Endothelial cell (in vitro differentiated cells): ENCODE results near the gene HSD17B3. TPM values are rescaled to one million over a fixed set of nuclear protein-coding genes. Genes with fewer than 3 reads are reported as not detected.

Experiments used
- DNase-seq: peaks from one replicate; pipeline ENCODE4 v3.0.0; 2021; ENCODE audit warnings: low spot score
- H3K27ac Mint-ChIP-seq: one replicate; pipeline ENCODE4 v1.8.0; 2021; ENCODE audit warnings: mixed read lengths, inconsistent platforms; ENCODE audit not compliant: unreplicated experiment
- H3K27me3 Mint-ChIP-seq: one replicate; pipeline ENCODE4 v1.8.0; 2021; ENCODE audit warnings: mild to moderate bottlenecking, moderate library complexity, mixed read lengths, inconsistent platforms; ENCODE audit not compliant: unreplicated experiment
- H3K36me3 Mint-ChIP-seq: one replicate; pipeline ENCODE4 v1.8.0; 2021; ENCODE audit warnings: mild to moderate bottlenecking, low read depth, mixed read lengths, inconsistent platforms; ENCODE audit not compliant: unreplicated experiment
- H3K4me1 Mint-ChIP-seq: one replicate; pipeline ENCODE4 v1.8.0; 2021; ENCODE audit warnings: mild to moderate bottlenecking, mixed read lengths, inconsistent platforms; ENCODE audit not compliant: unreplicated experiment
- H3K4me3 Mint-ChIP-seq: one replicate; pipeline ENCODE4 v1.8.0; 2021; ENCODE audit warnings: mild to moderate bottlenecking, mixed read lengths, inconsistent platforms; ENCODE audit not compliant: unreplicated experiment
- H3K9me3 Mint-ChIP-seq: one replicate; pipeline ENCODE4 v1.8.0; 2021; ENCODE audit warnings: mixed read lengths, inconsistent platforms; ENCODE audit not compliant: unreplicated experiment
- CTCF ChIP-seq: fragments of 200-600 bp; sonication (generic); IDR thresholded peaks from one replicate; pipeline ENCODE4 v1.5.0; 2021; ENCODE audit warnings: antibody characterized with exemption; ENCODE audit not compliant: unreplicated experiment
- total RNA-seq: library from RNA; stranded (reverse); fragmentation: NEBNext Ultra II Directional; extraction: Animal tissue kit (Norgen Biotek cat#: 25700); gene quantifications from one replicate; pipeline ENCODE4 v1.2.1, GENCODE V29; 2021; ENCODE audit not compliant: unreplicated experiment

HSD17B3 gene
- total RNA-seq, 1 donor from 2014 or later: not detected

DNA sequence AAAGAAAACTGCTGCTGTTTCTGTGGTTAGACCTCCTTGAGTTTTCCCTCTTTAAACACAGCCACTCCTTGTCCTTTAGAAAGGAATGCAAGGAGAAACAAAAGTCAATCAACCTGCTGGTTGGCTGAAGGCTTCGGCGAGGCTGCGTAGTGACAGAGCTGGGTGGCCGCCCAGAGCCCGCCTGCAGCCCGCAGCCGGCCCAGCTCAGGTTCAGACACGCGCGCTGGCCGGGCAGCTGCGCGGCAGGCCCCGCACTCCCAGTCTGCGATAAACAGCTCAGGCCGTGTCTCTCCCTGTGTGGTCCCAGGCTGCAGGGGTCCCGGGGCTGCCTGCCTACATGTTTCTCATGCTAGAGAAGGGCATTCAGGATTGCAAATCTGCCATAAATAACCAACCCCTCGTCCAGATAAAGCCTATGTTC is 115.4 kb downstream of the HSD17B3 start:
- H3K27ac Mint-ChIP-seq: no peak overlapping the region
- peaks cover 5% of the 10 kb centered on the region for H3K4me1 Mint-ChIP-seq
- DNase-seq: peak; percentile 14
- no peak for TF ChIP-seq CTCF
- no peak overlapping the region for H3K4me3 Mint-ChIP-seq
- peaks cover 2% of the 10 kb centered on the region for H3K27me3 Mint-ChIP-seq
- H3K9me3 Mint-ChIP-seq: peaks cover 8% of the 10 kb centered on the region
- H3K36me3 Mint-ChIP-seq: peaks cover 5% of the 10 kb centered on the region

DNA sequence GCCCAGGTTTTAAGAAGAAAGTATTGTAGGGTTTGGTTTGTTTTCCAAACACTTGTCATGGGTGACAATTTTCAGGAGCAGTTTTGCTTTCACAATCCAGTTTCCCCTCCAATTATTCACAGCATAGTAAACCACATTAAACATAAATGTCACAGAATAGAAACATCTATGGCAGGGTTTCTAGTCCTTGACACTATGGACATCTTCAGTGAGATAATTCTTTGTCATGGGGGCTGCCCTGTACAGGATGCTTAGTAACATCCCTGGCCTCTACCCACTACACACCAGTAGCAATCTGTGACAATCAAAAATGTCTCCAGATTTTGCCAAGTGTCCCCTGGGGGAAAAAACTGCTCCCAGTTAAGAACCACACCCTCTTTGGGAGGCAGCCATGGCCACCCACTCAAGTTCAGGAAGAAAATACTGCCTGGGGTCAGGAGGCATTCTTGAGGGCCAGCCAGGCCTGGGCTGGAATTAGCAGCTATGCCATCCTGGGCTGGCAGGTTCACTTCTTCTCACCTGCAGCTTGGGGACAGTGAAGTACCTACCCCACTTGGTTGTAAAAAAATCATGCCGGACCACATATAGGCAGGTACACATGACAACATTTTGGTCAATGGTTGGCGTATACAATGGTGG is 116.3 kb downstream of the HSD17B3 start:
- peaks cover 5% of the 10 kb centered on the region for H3K4me1 Mint-ChIP-seq
- H3K4me3 Mint-ChIP-seq: no peak overlapping the region
- TF ChIP-seq CTCF: no peak
- no peaks in the 10 kb centered on the region for H3K27me3 Mint-ChIP-seq
- no peak overlapping the region for H3K27ac Mint-ChIP-seq
- H3K36me3 Mint-ChIP-seq: peaks cover under 1% of the 10 kb centered on the region
- peaks cover 2% of the 10 kb centered on the region for H3K9me3 Mint-ChIP-seq
- no peak for DNase-seq

Other genes with a start within 250 kb of the HSD17B3 start
- gene SLC35D2, start 81.5 kb upstream of the HSD17B3 start, total RNA-seq: 27.2 TPM
- gene ZNF367, start 116.2 kb upstream of the HSD17B3 start, total RNA-seq: 2.2 TPM
- 7.5 TPM for gene HABP4, start 148.0 kb upstream of the HSD17B3 start, total RNA-seq